GM12892 (cell line): ENCODE results near the gene CRB2.

Experiments used
- POLR2A ChIP-seq: IDR thresholded peaks from 2 replicates; pipeline ENCODE4 v1.6.1; 2011; ENCODE audit warnings: low read depth, low read length, control low read depth
- POLR2AphosphoS5 ChIP-seq: IDR thresholded peaks from 2 replicates; pipeline ENCODE4 v1.6.1; 2011; ENCODE audit warnings: low read depth, low read length, control low read depth
- TAF1 ChIP-seq: IDR thresholded peaks from 2 replicates; pipeline ENCODE4 v1.6.1; 2011; ENCODE audit warnings: low read depth, mild to moderate bottlenecking, control low read depth, low read length, borderline replicate concordance

DNA sequence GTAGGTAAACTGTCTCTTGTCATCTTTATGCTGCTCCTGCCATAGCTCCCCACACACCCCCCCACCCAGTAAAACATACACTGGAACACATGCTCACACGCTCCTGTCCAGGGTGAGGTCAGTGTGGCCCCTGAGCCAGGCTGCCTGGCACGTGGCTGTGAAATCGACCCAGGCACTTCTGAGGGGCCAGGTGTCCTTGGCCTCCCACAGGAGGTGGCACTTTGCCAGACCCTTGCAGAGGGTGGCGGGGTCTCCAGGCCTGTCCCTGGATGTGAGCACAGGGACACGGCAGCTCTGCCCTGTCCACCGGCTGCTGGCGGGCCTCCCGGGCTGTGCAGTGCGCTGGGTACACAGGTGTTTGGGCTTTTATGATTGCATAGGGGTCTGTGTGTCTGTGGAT is 10.0 kb upstream of the CRB2 start:
- no peak for TF ChIP-seq TAF1
- TF ChIP-seq POLR2A: no peak
- no peak for TF ChIP-seq POLR2AphosphoS5
